Endothelial cell (in vitro differentiated cells): ENCODE results near the gene MACROD2. TPM values are rescaled to one million over a fixed set of nuclear protein-coding genes. Genes with fewer than 3 reads are reported as not detected.

ENCODE experiments used
- DNase-seq: peaks from one replicate; pipeline ENCODE4 v3.0.0; 2021; ENCODE audit warnings: low spot score
- H3K27ac Mint-ChIP-seq: one replicate; pipeline ENCODE4 v1.8.0; 2021; ENCODE audit warnings: mixed read lengths, inconsistent platforms; ENCODE audit not compliant: unreplicated experiment
- H3K27me3 Mint-ChIP-seq: one replicate; pipeline ENCODE4 v1.8.0; 2021; ENCODE audit warnings: mild to moderate bottlenecking, moderate library complexity, mixed read lengths, inconsistent platforms; ENCODE audit not compliant: unreplicated experiment
- H3K36me3 Mint-ChIP-seq: one replicate; pipeline ENCODE4 v1.8.0; 2021; ENCODE audit warnings: mild to moderate bottlenecking, low read depth, mixed read lengths, inconsistent platforms; ENCODE audit not compliant: unreplicated experiment
- H3K4me1 Mint-ChIP-seq: one replicate; pipeline ENCODE4 v1.8.0; 2021; ENCODE audit warnings: mild to moderate bottlenecking, mixed read lengths, inconsistent platforms; ENCODE audit not compliant: unreplicated experiment
- H3K4me3 Mint-ChIP-seq: one replicate; pipeline ENCODE4 v1.8.0; 2021; ENCODE audit warnings: mild to moderate bottlenecking, mixed read lengths, inconsistent platforms; ENCODE audit not compliant: unreplicated experiment
- H3K9me3 Mint-ChIP-seq: one replicate; pipeline ENCODE4 v1.8.0; 2021; ENCODE audit warnings: mixed read lengths, inconsistent platforms; ENCODE audit not compliant: unreplicated experiment
- total RNA-seq: library from RNA; stranded (reverse); fragmentation: NEBNext Ultra II Directional; extraction: Animal tissue kit (Norgen Biotek cat#: 25700); gene quantifications from one replicate; pipeline ENCODE4 v1.2.1, GENCODE V29; 2021; ENCODE audit not compliant: unreplicated experiment
- TF ChIP-seq, protein P1 (sequence below): fragments of 200-600 bp; sonication (generic); IDR thresholded peaks from one replicate; pipeline ENCODE4 v1.5.0; 2021; ENCODE audit warnings: antibody characterized with exemption; ENCODE audit not compliant: unreplicated experiment

The MACROD2 gene
- total RNA-seq, 1 donor from 2014 or later = 6.4 TPM

DNA sequence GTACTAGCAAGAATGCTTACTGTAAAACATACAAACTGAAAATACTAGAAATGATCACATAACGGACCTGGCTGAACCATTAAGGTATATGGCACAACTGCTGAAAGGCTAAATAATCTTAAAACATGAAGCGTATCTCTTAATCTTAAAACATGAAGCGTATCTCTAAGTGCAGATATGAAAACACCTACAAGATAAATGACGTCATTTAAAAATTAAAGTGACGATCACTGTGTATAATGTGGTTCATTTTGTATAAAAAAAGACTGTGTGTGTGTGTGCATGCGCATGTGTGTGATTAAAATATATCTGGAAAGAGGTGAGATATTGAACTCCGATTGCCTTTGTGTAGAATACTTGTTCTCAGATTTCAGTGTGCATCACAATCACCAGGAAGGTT is 1797.5 kb downstream of the MACROD2 start:
- H3K27ac Mint-ChIP-seq = no peak overlapping the region
- H3K4me1 Mint-ChIP-seq = no peaks in the 10 kb centered on the region
- TF ChIP-seq, protein P1, sequence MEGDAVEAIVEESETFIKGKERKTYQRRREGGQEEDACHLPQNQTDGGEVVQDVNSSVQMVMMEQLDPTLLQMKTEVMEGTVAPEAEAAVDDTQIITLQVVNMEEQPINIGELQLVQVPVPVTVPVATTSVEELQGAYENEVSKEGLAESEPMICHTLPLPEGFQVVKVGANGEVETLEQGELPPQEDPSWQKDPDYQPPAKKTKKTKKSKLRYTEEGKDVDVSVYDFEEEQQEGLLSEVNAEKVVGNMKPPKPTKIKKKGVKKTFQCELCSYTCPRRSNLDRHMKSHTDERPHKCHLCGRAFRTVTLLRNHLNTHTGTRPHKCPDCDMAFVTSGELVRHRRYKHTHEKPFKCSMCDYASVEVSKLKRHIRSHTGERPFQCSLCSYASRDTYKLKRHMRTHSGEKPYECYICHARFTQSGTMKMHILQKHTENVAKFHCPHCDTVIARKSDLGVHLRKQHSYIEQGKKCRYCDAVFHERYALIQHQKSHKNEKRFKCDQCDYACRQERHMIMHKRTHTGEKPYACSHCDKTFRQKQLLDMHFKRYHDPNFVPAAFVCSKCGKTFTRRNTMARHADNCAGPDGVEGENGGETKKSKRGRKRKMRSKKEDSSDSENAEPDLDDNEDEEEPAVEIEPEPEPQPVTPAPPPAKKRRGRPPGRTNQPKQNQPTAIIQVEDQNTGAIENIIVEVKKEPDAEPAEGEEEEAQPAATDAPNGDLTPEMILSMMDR = no peak
- no peak for DNase-seq
- no peaks in the 10 kb centered on the region for H3K27me3 Mint-ChIP-seq
- H3K9me3 Mint-ChIP-seq = no peaks in the 10 kb centered on the region
- no peak overlapping the region for H3K4me3 Mint-ChIP-seq
- no peaks in the 10 kb centered on the region for H3K36me3 Mint-ChIP-seq

DNA sequence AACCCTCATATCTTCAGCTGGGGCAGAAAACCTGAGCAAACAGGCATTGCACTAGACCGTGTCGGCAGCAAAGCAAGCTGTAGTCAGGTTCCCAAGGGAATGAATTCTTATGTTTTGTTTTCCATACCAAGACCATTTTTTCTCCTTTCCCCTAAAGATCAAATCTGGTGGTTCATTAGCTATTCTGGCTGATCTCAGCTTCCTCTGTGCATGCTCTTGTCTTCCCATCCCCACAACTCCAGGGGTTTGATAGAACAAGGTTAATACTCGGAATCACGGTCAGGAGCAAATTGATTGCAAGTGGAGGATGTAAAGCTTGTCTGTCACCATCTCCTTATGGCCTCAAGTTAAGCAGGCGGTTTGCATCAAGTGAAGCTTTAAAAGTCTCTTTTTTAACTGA is 1799.1 kb downstream of the MACROD2 start:
- Mint-ChIP-seq H3K4me1 (no peaks in the 10 kb centered on the region), H3K27ac (no peak overlapping the region), H3K36me3 (no peaks in the 10 kb centered on the region), H3K9me3 (no peaks in the 10 kb centered on the region), H3K27me3 (no peaks in the 10 kb centered on the region), H3K4me3 (no peak overlapping the region)
- DNase-seq = no peak
- TF ChIP-seq, protein P1 = no peak

DNA sequence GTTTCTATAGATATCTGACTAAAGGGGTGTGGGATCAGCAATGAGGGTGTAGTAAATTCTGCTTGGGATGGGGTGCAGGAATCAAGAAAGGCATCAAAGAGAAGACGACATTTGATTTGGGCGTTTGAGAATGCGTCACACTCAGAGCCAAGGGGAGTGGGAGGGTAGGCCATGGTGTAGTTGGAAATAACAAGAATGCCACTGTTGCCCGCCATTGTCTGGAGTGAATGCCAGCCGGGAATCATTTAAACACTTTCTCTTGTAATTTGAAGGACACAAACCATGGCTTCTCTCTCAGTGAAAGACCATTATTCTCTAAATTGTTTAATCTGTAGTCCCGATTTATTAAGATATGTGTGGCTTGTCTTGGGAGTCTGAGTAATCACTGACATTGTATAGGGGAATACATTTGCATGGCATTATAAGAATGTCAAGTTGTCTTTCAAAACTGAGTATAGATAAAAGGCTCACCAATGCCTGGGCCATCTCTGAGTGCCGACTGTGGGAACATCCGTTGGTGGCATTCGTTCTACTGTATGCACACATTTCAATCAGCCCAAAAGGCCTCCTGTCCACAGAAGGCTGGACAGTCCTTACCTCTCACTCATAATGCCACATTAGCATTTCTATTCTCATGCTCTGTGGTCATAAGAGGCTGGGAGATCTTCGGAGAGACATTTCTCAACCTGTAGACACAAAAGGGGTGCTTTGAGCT is 1800.1 kb downstream of the MACROD2 start:
- Mint-ChIP-seq H3K36me3 (no peaks in the 10 kb centered on the region), H3K27ac (no peak overlapping the region), H3K4me3 (no peak overlapping the region), H3K27me3 (no peaks in the 10 kb centered on the region), H3K9me3 (no peaks in the 10 kb centered on the region), H3K4me1 (no peaks in the 10 kb centered on the region)
- no peak for DNase-seq
- TF ChIP-seq, protein P1 = no peak

DNA sequence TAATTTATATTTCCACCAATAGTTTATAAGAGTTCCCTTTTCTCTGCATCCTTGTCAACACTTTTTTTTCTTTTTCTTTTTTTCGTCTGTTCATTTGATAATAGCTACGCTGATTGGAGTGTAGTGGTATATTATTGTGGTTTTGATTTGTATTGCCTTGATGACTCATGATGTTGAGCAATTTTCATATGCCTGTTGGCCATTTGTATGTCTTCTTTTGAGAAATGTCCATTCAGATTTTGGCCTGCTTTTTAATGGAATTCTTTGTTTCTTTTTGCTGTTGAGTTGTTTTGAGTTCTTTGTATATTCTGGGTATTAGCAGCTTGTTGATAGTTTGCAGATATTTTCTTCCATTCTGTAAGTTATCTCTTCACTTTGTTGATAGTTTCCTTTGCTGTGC is 1804.6 kb downstream of the MACROD2 start:
- no peaks in the 10 kb centered on the region for H3K36me3 Mint-ChIP-seq
- no peak overlapping the region for H3K27ac Mint-ChIP-seq
- TF ChIP-seq, protein P1 = no peak
- DNase-seq = no peak
- H3K4me3 Mint-ChIP-seq = no peak overlapping the region
- H3K4me1 Mint-ChIP-seq = no peaks in the 10 kb centered on the region
- H3K27me3 Mint-ChIP-seq = no peaks in the 10 kb centered on the region
- H3K9me3 Mint-ChIP-seq = no peaks in the 10 kb centered on the region

DNA sequence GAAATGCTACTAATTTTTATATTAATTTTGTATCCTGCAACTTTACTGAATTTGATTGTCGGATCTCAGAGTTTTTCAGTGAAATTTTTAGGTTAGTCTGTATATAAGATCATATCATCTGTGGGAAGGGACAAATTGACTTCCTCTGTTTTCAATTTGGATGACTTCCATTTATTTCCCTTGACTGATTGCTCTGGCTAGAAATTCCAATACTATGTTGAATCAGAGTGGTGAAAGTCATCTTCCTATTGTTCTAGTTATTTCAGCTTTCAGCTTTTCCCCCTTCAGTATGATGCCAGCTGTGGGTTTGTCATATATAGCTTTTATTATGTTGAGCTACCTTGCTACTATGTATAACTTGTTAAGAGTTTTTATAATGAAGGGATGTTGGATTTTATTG is 1806.7 kb downstream of the MACROD2 start:
- Mint-ChIP-seq H3K27me3 (no peaks in the 10 kb centered on the region), H3K36me3 (no peaks in the 10 kb centered on the region)
- no peak for DNase-seq

More for the DNA sequence above, 1806.7 kb downstream of the MACROD2 start:
- Mint-ChIP-seq H3K9me3 (no peaks in the 10 kb centered on the region), H3K4me1 (no peaks in the 10 kb centered on the region), H3K4me3 (no peak overlapping the region), H3K27ac (no peak overlapping the region)
- TF ChIP-seq, protein P1 = no peak
